ENCODE data around the gene ENOX2. TPM values are rescaled to one million over a fixed set of nuclear protein-coding genes. Genes with fewer than 3 reads are reported as not detected.

The ENOX2 gene, protein sequence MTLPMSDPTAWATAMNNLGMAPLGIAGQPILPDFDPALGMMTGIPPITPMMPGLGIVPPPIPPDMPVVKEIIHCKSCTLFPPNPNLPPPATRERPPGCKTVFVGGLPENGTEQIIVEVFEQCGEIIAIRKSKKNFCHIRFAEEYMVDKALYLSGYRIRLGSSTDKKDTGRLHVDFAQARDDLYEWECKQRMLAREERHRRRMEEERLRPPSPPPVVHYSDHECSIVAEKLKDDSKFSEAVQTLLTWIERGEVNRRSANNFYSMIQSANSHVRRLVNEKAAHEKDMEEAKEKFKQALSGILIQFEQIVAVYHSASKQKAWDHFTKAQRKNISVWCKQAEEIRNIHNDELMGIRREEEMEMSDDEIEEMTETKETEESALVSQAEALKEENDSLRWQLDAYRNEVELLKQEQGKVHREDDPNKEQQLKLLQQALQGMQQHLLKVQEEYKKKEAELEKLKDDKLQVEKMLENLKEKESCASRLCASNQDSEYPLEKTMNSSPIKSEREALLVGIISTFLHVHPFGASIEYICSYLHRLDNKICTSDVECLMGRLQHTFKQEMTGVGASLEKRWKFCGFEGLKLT
- 15.6 to 24.5 TPM (median 17.8 TPM) in 3 replicates for polyA plus RNA-seq
- polyA plus RNA-seq (2011; ENCODE audit: low read depth): 7.6 TPM
- polyA plus RNA-seq (2011; cell fraction: cytosol; rRNA removed): 12.7 and 24.9 TPM in 2 replicates
- 13.7 and 14.7 TPM in 2 replicates for polyA plus RNA-seq (2011; cell fraction: nucleus; rRNA removed)
- 6.7 and 11.7 TPM in 2 replicates for polyA plus RNA-seq (2012; ENCODE audit: low replicate concordance)
- polyA minus RNA-seq: 10.5 to 18.3 TPM (median 17.0 TPM) in 3 replicates
- polyA minus RNA-seq (2011; cell fraction: cytosol; rRNA and poly(A)+ RNA removed): 10.0 TPM
- 6.1 and 15.3 TPM in 2 replicates for polyA minus RNA-seq (2011; cell fraction: nucleus; rRNA and poly(A)+ RNA removed)

DNA sequence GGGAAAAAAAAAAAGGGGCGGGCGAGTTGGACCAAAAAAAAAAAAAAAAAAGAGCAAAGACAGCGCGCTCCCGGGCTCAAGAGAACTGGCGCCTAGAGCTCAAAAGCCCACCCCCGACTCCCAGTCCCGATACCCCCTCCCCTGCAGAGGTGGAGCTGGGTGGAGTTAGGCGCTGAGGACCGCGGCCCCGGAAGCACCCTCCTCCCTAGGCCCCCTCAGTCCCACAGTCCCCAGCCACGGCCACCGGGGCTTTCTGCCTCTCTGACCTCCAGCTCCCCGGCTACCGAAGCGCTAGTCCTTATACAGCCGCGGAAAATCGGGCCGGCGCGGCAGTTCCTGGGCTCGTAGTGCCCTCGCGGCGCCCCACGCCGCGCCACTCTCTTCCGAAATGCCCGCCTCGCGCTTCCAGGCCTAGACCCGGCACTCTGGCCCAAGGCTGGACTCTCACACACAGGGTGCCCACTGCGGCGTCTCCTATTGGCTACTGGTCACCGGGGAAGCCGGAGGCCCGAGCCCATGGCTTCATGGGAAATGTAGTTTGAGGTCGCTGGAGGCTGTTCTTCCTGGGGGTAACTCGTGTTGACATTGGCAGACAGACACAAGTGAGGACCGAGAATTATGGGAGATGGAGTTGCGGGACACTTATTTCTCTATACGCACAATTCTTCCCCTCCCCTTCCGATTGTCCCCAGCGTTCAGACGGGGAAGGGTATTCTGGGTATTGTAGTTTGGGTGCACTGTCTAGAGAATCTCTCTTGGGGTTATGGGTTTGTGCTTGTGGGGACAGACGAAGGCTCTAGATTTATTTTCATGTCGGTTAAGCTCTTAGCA, at the start of gene ENOX2:
Gene ENOX2, minus strand, starts transcription at position 427 of the 831 bp plus-strand sequence. CDS start 199,993 bp downstream, outside the sequence.
- H3K4me3 ChIP-seq (ENCODE audit: control insufficient read depth in 2 of 3, extremely low read depth in 1 of 3, insufficient read depth in 2 of 3, low read depth in 1 of 3, low read length in 3 of 3): peak within 1 kb of the TSS; percentile 63 to 72 (median 70)
- H3K27me3 ChIP-seq (ENCODE audit: control insufficient read depth, extremely low read depth, insufficient read depth, low read length): no peaks in the 10 kb centered on the region
- DNase-seq (ENCODE audit: low read depth, low spot score) (peak; percentile 66), FAIRE-seq (peak; percentile 86)
- no peaks in the 10 kb centered on the region for H3K9me1 ChIP-seq (ENCODE audit: control insufficient read depth, extremely low read depth, insufficient read depth, low read length)
- TF ChIP-seq EZH2 (IDR thresholded peaks at IDR 0.05; ENCODE audit: low read length) (no peak), CTCF (optimal IDR thresholded peaks at IDR 0.05 in 1 of 3, IDR thresholded peaks at IDR 0.05 in 1 of 3, conservative IDR thresholded peaks at IDR 0.05 in 1 of 3; ENCODE audit: extremely low read depth in 1 of 3, insufficient read depth in 2 of 3, low read length in 3 of 3) (no peak)
- H3K4me2 ChIP-seq (ENCODE audit: control insufficient read depth, extremely low read depth, insufficient read depth, low read depth, low read length): peak within 1 kb of the TSS; percentile 82
- dilution Hi-C loops (cut with MboI; ENCODE audit: extremely low pct_ligation_motif_present, low sequenced_read_pairs): no loop called here
- peak within 1 kb of the TSS; percentile 44 for H2AFZ ChIP-seq (ENCODE audit: control insufficient read depth, low read length)
- H3K9ac ChIP-seq (ENCODE audit: control insufficient read depth, extremely low read depth, insufficient read depth, low read length): peak within 1 kb of the TSS; percentile 78
- no peaks in the 10 kb centered on the region for H3K9me3 ChIP-seq (ENCODE audit: control insufficient read depth, low read depth, low read length)
- H3K79me2 ChIP-seq (ENCODE audit: control insufficient read depth, insufficient read depth, low read length): no peaks in the 10 kb centered on the region
- H4K20me1 ChIP-seq (ENCODE audit: control insufficient read depth, extremely low read depth, insufficient read depth, low read length): no peaks in the 10 kb centered on the region
- no peaks in the 10 kb centered on the region for H3K36me3 ChIP-seq (ENCODE audit: control insufficient read depth in 2 of 2, extremely low read depth in 1 of 2, insufficient read depth in 2 of 2, low read length in 2 of 2)
- H3K4me1 ChIP-seq (ENCODE audit: control insufficient read depth, extremely low read depth, insufficient read depth, low read length): no peaks in the 10 kb centered on the region
- peak within 1 kb of the TSS; percentile 58 for H3K27ac ChIP-seq (ENCODE audit: control insufficient read depth, insufficient read depth, low read length)

GRCh38 chrX:130952266-130953043, 49.4 kb upstream of the ENOX2 start:
- no peaks in the 10 kb centered on the region for H3K4me1 ChIP-seq (ENCODE audit: control insufficient read depth, extremely low read depth, insufficient read depth, low read length)
- DNase-seq (ENCODE audit: low read depth, low spot score): no peak
- H3K27ac ChIP-seq (ENCODE audit: control insufficient read depth, insufficient read depth, low read length): no peak overlapping the region
- H3K4me2 ChIP-seq (ENCODE audit: control insufficient read depth, extremely low read depth, insufficient read depth, low read depth, low read length): no peak overlapping the region
- H4K20me1 ChIP-seq (ENCODE audit: control insufficient read depth, extremely low read depth, insufficient read depth, low read length): no peaks in the 10 kb centered on the region
- TF ChIP-seq EZH2 (IDR thresholded peaks at IDR 0.05; ENCODE audit: low read length) (no peak), CTCF (optimal IDR thresholded peaks at IDR 0.05 in 1 of 3, IDR thresholded peaks at IDR 0.05 in 1 of 3, conservative IDR thresholded peaks at IDR 0.05 in 1 of 3; ENCODE audit: extremely low read depth in 1 of 3, insufficient read depth in 2 of 3, low read length in 3 of 3) (no peak)
- dilution Hi-C loops (cut with MboI; ENCODE audit: extremely low pct_ligation_motif_present, low sequenced_read_pairs): no loop called here
- H3K9ac ChIP-seq (ENCODE audit: control insufficient read depth, extremely low read depth, insufficient read depth, low read length): no peak overlapping the region
- FAIRE-seq: no peak
- H3K4me3 ChIP-seq (ENCODE audit: control insufficient read depth in 2 of 3, extremely low read depth in 1 of 3, insufficient read depth in 2 of 3, low read depth in 1 of 3, low read length in 3 of 3): no peak overlapping the region
- H3K27me3 ChIP-seq (ENCODE audit: control insufficient read depth, extremely low read depth, insufficient read depth, low read length): peaks cover 5% of the 10 kb centered on the region
- no peaks in the 10 kb centered on the region for H3K9me3 ChIP-seq (ENCODE audit: control insufficient read depth, low read depth, low read length)
- no peaks in the 10 kb centered on the region for H3K36me3 ChIP-seq (ENCODE audit: control insufficient read depth in 2 of 2, extremely low read depth in 1 of 2, insufficient read depth in 2 of 2, low read length in 2 of 2)
- H3K79me2 ChIP-seq (ENCODE audit: control insufficient read depth, insufficient read depth, low read length): no peaks in the 10 kb centered on the region
- no peak overlapping the region for H2AFZ ChIP-seq (ENCODE audit: control insufficient read depth, low read length)
- H3K9me1 ChIP-seq (ENCODE audit: control insufficient read depth, extremely low read depth, insufficient read depth, low read length): no peaks in the 10 kb centered on the region
